Loucy (cell line): ENCODE measurements around the gene CCK.

Experiments used
- CTCF ChIP-seq: fragments of 200-600 bp; sonication (generic); conservative IDR thresholded peaks from 2 replicates; pipeline ENCODE4 v1.5.1; 2014; ENCODE audit warnings: mild to moderate bottlenecking, antibody characterized with exemption, low read length
- EZH2phosphoT487 ChIP-seq: fragments of 200-600 bp; IDR thresholded peaks from 2 replicates; pipeline ENCODE4 v1.6.1; 2018; ENCODE audit warnings: antibody characterized with exemption, mild to moderate bottlenecking, moderate library complexity, borderline replicate concordance

- TF ChIP-seq CTCF (no peak), EZH2phosphoT487 (no peak)
These were observed 41.8 kb downstream of the CCK start for GRCh38 chr3:42224178-42224577.
